Tibial nerve (tissue), 4 donors: ENCODE measurements around the gene RPL41. TPM values are rescaled to one million over a fixed set of nuclear protein-coding genes. Genes with fewer than 3 reads are reported as not detected.

Experiments
- DNase-seq, 2 donors: peaks; one replicate each; pipeline ENCODE4 v3.0.0-alpha.2; 2019; ENCODE audit warnings: low spot score in 2 of 2
- H3K27ac ChIP-seq, 4 donors: fragments of 200-600 bp; sonication (generic) in 3 of 4; one replicate each; pipeline ENCODE4 v1.5.1; 2017 to 2019; ENCODE audit warnings: mild to moderate bottlenecking in 1 of 4
- H3K27me3 ChIP-seq, 2 donors: fragments of 200-600 bp; sonication (generic) in 1 of 2; one replicate each; pipeline versions ENCODE4 v1.5.1 to v1.6.0; 2017 to 2019
- H3K36me3 ChIP-seq, 3 donors: fragments of 200-600 bp; sonication (generic); one replicate each; pipeline ENCODE4 v1.5.1; 2018 to 2019
- H3K4me1 ChIP-seq, 4 donors: fragments of 200-600 bp; sonication (generic) in 3 of 4; one replicate each; pipeline ENCODE4 v1.5.1; 2017 to 2019
- H3K4me3 ChIP-seq, 4 donors: fragments of 200-600 bp; sonication (generic) in 3 of 4; one replicate each; pipeline ENCODE4 v1.5.1; 2017 to 2019; ENCODE audit warnings: mild to moderate bottlenecking in 1 of 4, moderate library complexity in 1 of 4
- H3K9me3 ChIP-seq, 4 donors: fragments of 200-600 bp; sonication (generic) in 3 of 4; one replicate each; pipeline ENCODE4 v1.5.1; 2017 to 2019
- CTCF ChIP-seq, 5 experiments: fragments of 200-600 bp in 3 of 5; fragments of 450-650 bp in 2 of 5; sonication (generic) in 3 of 5; IDR thresholded peaks; one replicate each; pipeline ENCODE4 v1.5.1; 2016 to 2019; ENCODE audit warnings: antibody characterized with exemption in 5 of 5, mild to moderate bottlenecking in 3 of 5, moderate library complexity in 2 of 5
- EP300 ChIP-seq, 2 donors: sonication (generic); formaldehyde crosslinking; IDR thresholded peaks; one replicate each; pipeline ENCODE4 v1.6.1; 2017; ENCODE audit warnings: antibody characterized with exemption in 2 of 2, mild to moderate bottlenecking in 1 of 2
- POLR2A ChIP-seq, 2 donors: fragments of 450-650 bp; IDR thresholded peaks; one replicate each; pipeline ENCODE4 v1.6.1; 2017; ENCODE audit warnings: antibody characterized with exemption in 2 of 2, mild to moderate bottlenecking in 2 of 2, moderate library complexity in 2 of 2
- WGBS, 2 donors: methylation state at CpG; one replicate each; pipeline ENCODE4 v1.1.5; 2018; 5-methylcytosine and 5-hydroxymethylcytosine counted together
- total RNA-seq, 4 donors: library from RNA; depleted of rRNA; stranded (reverse); fragments of >200 nt; gene quantifications; one replicate each; pipeline ENCODE4 v1.1.0, GENCODE V29; 2016

The RPL41 gene
- total RNA-seq, 4 donors from 2014 or later = 2,638 to 4,802 (median 2,805) TPM

- no peak for DNase-seq
- H3K27me3 ChIP-seq = no peaks in the 10 kb centered on the region
- H3K27ac ChIP-seq = peak overlapping the region; percentile 43 to 95 (median 93)
- TF ChIP-seq EP300 (IDR thresholded peaks at IDR 0.05) = no peak
- TF ChIP-seq CTCF (IDR thresholded peaks at IDR 0.05) = no peak
- no peak for TF ChIP-seq POLR2A (IDR thresholded peaks at IDR 0.05)
- 49 to 59% methylated on average over 2 of the region's 2 CpGs for WGBS, 2 donors
- no peaks in the 10 kb centered on the region for H3K9me3 ChIP-seq
- no peaks in the 10 kb centered on the region for H3K36me3 ChIP-seq
- H3K4me3 ChIP-seq = peak overlapping the region in 2 of 4 donors; percentile 62 to 64
- peaks cover 0 to 54% (median 19%) of the 10 kb centered on the region in 4 donors for H3K4me1 ChIP-seq
Measured at GRCh38 chr12:56082382-56082781, 34.1 kb upstream of the RPL41 start.

DNA sequence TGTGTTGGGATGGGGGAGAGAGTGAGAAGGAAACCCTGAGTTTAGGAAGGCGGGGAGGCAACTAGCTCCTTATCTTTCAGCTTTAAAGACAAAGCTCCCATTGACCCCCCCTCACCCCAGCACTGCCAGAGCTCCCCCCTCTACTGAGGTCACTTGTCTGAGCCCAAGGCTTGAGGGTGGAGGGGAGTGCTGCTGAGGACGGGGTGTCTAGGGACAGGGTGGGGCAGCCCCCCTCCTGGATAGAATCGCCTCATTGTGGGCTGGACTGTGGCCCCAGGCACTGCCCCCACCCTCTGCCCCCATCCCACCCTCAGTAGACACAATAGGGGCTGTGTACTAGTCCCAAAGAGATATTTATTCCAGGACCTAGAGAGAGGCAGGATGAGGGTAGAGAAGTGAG, 33.5 kb upstream of the RPL41 start:
- Histone ChIP-seq H3K4me1 (peaks cover 0 to 60% (median 20%) of the 10 kb centered on the region in 4 donors), H3K27ac (peak overlapping the region; percentile 43 to 95 (median 93)), H3K4me3 (peak overlapping the region in 2 of 4 donors; percentile 33 to 62), H3K36me3 (no peaks in the 10 kb centered on the region), H3K9me3 (no peaks in the 10 kb centered on the region), H3K27me3 (no peaks in the 10 kb centered on the region)
- DNase-seq = no peak
- no peak for TF ChIP-seq POLR2A (IDR thresholded peaks at IDR 0.05)
- TF ChIP-seq EP300 (IDR thresholded peaks at IDR 0.05) = peak in 1 of 2 donors; percentile 70
- TF ChIP-seq CTCF (IDR thresholded peaks at IDR 0.05) = no peak
- WGBS, 2 donors = 31 to 35% methylated on average over 3 of the region's 3 CpGs

- Histone ChIP-seq H3K27me3 (no peaks in the 10 kb centered on the region), H3K4me1 (peaks cover 0 to 54% (median 17%) of the 10 kb centered on the region in 4 donors), H3K36me3 (peaks cover 0 to 5% (median 0%) of the 10 kb centered on the region in 3 donors), H3K27ac (peak overlapping the region; percentile 57 to 95 (median 93)), H3K4me3 (peak overlapping the region in 1 of 4 donors; percentile 62), H3K9me3 (no peaks in the 10 kb centered on the region)
- 33 to 65% methylated on average over 12 to 15 of the region's 15 CpGs for WGBS, 2 donors
- peak in 4 of 5 experiments; percentile 12 to 32 (median 14) for TF ChIP-seq CTCF (IDR thresholded peaks at IDR 0.05)
- no peak for TF ChIP-seq POLR2A (IDR thresholded peaks at IDR 0.05)
- no peak for DNase-seq
Measured at GRCh38 chr12:56084958-56085543, 31.4 kb upstream of the RPL41 start.

DNA sequence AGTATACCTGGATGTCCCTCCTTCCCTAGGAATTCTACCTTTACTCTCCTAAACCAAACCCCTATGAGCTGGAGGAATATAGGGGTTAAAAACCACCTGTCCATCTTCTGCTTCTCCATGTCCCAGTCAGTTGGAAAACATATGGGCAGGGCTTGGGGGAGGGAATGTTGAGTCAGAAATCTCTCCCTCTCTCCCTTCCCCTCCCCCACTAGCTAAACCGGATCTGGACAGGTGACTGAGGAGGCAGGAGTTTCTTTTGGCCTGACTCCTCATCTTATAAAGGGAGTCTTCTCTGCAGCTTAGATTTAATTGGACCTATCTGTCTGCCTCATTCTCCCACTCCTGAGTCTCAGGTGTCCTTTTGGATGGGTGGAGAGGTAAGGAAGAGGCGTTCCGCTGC, 30.3 kb upstream of the RPL41 start:
- DNase-seq = no peak
- Histone ChIP-seq H3K36me3 (peaks cover 0 to 5% (median 0%) of the 10 kb centered on the region in 3 donors), H3K4me3 (no peak overlapping the region), H3K27ac (peak overlapping the region; percentile 50 to 95 (median 88)), H3K9me3 (no peaks in the 10 kb centered on the region), H3K27me3 (no peaks in the 10 kb centered on the region), H3K4me1 (peaks cover 0 to 50% (median 15%) of the 10 kb centered on the region in 4 donors)
- TF ChIP-seq CTCF (IDR thresholded peaks at IDR 0.05) (no peak), EP300 (IDR thresholded peaks at IDR 0.05) (no peak), POLR2A (IDR thresholded peaks at IDR 0.05) (no peak)
- 71 to 74% methylated on average over 3 of the region's 3 CpGs for WGBS, 2 donors

DNA sequence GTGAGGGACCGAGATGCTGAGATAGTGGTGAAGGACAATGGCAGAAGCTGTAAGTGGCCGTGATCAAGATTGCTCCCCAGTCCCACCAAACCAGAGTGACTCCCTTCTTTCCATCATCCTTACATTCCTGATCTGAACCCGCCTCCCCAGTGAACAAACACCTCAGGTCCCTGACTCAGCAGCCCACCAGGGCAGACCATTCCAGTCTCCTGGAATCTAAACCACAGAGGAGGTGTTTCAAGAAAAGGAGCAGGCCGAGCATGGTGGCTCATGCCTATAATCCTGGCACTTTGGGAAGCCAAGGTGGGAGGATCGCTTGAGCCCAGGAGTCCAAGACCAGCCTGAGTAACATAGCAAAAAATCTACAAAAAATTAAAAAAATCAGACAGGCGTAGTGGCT, 29.8 kb upstream of the RPL41 start:
- DNase-seq = no peak
- Histone ChIP-seq H3K36me3 (peaks cover 0 to 8% (median 0%) of the 10 kb centered on the region in 3 donors), H3K27me3 (no peaks in the 10 kb centered on the region), H3K9me3 (no peaks in the 10 kb centered on the region), H3K4me1 (peaks cover 0 to 50% (median 15%) of the 10 kb centered on the region in 4 donors), H3K4me3 (no peak overlapping the region), H3K27ac (peak overlapping the region; percentile 50 to 95 (median 88))
- no peak for TF ChIP-seq EP300 (IDR thresholded peaks at IDR 0.05)
- no peak for TF ChIP-seq POLR2A (IDR thresholded peaks at IDR 0.05)
- TF ChIP-seq CTCF (IDR thresholded peaks at IDR 0.05) = no peak
- WGBS, 2 donors = 76 to 78% methylated on average over 6 of the region's 6 CpGs
